Medulla oblongata (tissue), 1 donor: ENCODE results near the gene KIF1A.

ENCODE experiments used
- DNase-seq: peaks from one replicate; pipeline ENCODE4 v3.0.0-alpha.2; 2015; ENCODE audit errors: extremely low spot score

Gene KIF1A

GRCh38 chr2:240803191-240803590, 16.8 kb downstream of the KIF1A start:
- DNase-seq: no peak

GRCh38 chr2:240799033-240799820, 20.8 kb downstream of the KIF1A start:
- no peak for DNase-seq

GRCh38 chr2:240798327-240798905, 21.6 kb downstream of the KIF1A start:
- DNase-seq: no peak

- DNase-seq: no peak
Observed at GRCh38 chr2:240797914-240798313, 22.1 kb downstream of the KIF1A start.

GRCh38 chr2:240797500-240797895, 22.5 kb downstream of the KIF1A start:
- DNase-seq: no peak

GRCh38 chr2:240796543-240797499, 23.2 kb downstream of the KIF1A start:
- no peak for DNase-seq

GRCh38 chr2:240795916-240796510, 24.0 kb downstream of the KIF1A start:
- no peak for DNase-seq

GRCh38 chr2:240795454-240795853, 24.6 kb downstream of the KIF1A start:
- DNase-seq: no peak

GRCh38 chr2:240794178-240794721, 25.8 kb downstream of the KIF1A start:
- DNase-seq: no peak

GRCh38 chr2:240793313-240794177, 26.5 kb downstream of the KIF1A start:
- DNase-seq: no peak

GRCh38 chr2:240792629-240793312, 27.2 kb downstream of the KIF1A start:
- DNase-seq: no peak

GRCh38 chr2:240791821-240792628, 28.0 kb downstream of the KIF1A start:
- peak; percentile 85 for DNase-seq

- DNase-seq: no peak
Observed at GRCh38 chr2:240791221-240791800, 28.7 kb downstream of the KIF1A start.

- DNase-seq: no peak
Observed at GRCh38 chr2:240790370-240791220, 29.4 kb downstream of the KIF1A start.

GRCh38 chr2:240789501-240790369, 30.3 kb downstream of the KIF1A start:
- no peak for DNase-seq

- no peak for DNase-seq
Observed at GRCh38 chr2:240789051-240789453, 31.0 kb downstream of the KIF1A start.

GRCh38 chr2:240788482-240788881, 31.5 kb downstream of the KIF1A start:
- no peak for DNase-seq
